ENCODE measurements around the gene SAMD4A.
"Not testable (repeated sequence)": the region's sequence is repeated elsewhere in the genome, so short reads cannot be mapped to it uniquely, and the experiment has no call there.

Gene SAMD4A

DNA sequence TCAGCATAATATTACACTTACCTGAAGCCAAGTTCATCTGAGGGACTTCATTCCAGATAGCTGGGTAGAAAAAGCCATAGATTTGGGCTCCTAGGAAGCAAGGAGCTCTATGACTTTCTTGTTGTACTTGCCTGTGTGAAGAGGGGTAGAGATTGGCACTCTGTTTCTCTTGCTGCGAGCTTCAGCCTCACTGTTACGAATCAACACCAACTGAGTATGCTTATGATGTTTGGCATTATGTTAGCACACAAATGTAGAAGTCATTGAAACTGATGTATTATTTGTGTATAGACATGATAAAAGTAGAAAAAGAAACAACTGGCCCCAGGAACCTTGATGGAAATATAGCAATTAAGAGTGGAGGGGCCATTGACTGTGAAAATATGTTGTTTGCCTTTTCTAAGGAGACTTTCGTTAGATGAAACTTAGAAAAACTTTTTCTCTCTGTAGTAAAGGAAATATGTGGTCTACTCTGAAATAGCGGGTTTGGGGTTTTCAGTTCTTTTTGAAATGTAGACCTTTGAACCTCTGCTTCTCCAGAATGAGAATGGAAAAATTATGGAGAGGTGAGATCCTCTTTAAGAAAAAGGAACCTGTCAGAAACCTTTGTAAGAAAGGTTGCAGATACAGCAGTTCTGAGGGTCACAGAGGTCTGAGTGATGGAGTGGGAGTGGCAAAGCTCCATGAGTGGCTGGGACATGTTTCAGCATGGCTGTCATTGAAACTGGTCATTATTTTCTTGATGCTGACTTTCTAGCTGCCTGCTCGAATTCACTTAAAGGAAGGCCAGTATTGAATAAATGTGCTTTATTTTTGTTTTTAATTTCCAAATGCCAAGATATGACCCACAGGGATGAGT, 175.8 kb downstream of the SAMD4A start:
- no peak for DNase-seq

DNA sequence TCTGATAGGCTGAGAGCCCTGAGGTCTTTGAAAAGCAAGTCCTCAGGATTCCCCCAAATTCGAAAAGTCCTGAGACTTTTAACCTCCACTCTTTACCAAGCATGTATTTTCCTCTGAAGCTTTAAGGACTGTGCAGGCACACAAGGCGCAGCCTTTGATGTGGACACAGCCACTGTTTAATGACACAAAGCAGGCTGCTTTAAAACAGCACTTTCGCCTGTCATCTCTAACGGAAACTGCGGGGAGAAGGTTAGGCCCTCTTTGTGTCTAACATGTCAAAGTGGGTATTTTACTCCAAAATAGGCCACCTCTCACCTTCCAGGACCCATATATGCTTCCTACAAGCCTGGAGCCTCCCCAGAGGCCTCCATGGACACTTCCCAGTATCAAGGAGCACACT, 176.5 kb downstream of the SAMD4A start:
- DNase-seq: no peak

DNA sequence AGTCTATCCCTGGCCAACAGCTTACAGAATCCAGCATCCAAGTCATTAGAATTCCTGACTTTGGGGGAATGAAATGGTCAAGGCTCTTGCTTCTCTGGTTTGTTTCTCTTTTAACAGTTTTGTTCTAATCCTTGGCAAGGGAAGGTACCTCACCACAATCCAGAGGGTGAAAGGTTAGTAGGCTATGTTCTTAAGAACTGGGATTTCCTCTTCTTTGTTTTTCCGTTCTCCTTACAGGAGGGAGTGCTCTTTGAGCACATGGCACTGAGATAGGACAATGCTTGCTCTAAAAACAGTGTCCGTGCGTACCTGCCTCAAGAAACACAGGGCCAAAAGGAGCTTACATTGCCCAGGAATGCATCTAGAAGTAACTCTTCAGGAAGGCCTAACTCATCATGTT, 179.1 kb downstream of the SAMD4A start:
- no peak for DNase-seq

DNA sequence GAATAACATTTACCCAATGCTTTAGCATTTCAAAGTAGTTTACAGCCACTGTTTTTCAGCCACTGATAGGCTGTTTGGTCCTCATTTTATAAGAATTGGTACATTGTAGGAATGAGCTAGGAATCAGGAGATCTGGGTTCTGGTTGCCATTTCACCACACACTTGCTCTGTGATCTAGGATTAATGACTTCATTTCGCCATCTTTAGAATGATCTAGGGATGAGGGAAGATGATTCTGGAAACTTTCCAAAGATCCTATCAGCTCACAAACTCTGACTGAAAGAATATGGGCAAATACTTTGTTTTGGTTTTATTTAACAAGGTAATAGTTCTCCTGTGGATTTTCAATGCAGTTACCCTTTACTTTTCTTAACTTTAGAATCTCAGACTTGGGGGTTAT, 180.7 kb downstream of the SAMD4A start:
- DNase-seq: no peak

DNA sequence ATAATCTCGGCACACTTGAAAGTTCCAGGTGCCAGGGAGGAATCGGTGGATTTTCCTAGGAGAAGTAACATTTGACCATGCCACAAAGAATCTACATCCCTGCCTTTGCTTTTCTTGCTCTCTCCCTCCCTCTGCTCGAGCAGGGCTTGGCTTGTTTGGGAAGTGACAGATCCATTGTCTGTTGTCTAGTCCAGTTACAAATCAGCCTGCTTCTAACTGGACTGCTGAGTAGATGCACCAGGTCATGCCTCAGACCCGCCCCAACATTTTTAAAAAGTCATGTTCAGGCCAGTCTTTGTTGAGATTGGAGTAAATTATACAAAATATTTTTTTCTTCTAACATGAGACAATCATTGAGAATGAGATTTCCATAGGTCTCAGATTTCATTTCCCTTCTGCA, 182.3 kb downstream of the SAMD4A start:
- no peak for DNase-seq

DNA sequence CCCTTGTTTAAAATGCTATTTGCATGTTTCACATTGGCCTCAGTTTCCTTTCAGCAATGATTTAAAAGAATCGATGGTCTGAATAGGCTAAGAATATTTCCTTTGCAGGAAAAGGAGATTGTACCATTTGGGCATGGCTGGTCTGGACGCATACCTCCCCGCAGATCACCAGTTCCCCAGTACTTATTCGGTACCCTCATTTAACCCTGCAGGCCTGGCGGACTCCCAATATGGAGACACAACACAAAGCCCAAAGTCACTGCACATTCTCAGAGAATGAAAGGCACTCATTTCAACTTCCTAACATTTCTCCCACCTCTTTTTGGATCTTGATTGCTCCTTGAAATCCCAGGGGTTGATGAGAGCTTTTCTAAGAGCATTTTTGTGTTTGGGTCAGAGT, 182.8 kb downstream of the SAMD4A start:
- DNase-seq: no peak

DNA sequence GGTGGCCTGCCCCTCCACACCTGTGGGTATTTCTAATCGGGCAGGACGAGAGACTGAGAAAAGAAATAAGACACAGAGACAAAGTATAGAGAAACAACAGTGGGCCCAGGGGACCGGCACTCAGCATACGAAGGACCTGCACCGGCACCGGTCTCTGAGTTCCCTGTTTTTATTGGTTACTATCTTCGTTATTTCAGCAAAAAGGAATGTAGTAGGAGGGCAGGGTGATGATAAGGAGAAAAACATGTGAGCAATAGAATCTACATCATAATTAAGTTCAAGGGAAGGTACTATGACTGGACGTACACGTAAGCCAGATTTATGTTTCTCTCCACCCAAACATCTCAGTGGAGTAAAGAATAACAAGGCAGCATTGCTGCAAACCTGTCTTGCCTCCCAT, 185.7 kb downstream of the SAMD4A start:
- not testable (repeated sequence) for DNase-seq

DNA sequence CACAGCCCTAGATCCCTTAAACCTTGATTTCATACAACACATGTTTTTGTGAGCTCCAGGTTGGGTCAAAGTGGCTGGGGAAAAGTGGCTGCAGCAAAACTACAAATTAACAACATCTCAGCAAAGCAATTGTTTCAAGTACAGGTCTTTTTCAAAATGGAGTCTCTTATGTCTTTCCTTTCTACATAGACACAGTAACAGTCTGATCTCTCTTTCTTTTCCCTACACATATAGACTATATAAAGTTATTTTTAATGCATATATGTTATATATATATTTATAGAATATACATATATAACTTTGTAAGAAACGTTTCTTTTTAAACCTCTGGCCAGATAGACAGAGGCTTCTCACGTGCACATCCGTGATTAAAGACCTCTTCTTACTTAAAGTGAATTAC, 186.5 kb downstream of the SAMD4A start:
- DNase-seq: not testable (repeated sequence)

DNA sequence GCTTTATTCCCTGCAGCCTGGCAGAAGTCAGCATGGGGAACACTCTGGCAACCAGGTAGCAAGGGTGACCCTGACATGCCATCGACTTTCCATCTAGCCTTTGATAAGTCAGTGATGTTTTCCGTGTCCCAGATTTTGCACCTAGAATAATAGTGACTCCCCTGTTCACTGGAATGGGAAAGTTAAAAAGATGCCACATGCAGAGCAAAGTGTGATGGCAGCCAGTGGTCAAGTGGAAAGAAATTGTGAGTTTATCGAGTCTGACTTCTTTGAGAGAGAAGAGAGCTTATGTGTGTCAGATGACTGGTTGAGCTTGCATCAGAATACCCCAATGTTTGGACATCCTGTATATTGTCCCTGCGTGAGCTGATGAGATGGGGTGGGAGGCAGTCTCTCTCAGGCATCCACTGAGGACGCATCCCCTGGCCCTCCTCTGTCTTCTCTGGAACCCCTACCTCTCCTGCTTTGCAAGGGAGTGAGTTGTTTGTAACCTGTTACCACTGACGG, 187.2 kb downstream of the SAMD4A start:
- no peak for DNase-seq

DNA sequence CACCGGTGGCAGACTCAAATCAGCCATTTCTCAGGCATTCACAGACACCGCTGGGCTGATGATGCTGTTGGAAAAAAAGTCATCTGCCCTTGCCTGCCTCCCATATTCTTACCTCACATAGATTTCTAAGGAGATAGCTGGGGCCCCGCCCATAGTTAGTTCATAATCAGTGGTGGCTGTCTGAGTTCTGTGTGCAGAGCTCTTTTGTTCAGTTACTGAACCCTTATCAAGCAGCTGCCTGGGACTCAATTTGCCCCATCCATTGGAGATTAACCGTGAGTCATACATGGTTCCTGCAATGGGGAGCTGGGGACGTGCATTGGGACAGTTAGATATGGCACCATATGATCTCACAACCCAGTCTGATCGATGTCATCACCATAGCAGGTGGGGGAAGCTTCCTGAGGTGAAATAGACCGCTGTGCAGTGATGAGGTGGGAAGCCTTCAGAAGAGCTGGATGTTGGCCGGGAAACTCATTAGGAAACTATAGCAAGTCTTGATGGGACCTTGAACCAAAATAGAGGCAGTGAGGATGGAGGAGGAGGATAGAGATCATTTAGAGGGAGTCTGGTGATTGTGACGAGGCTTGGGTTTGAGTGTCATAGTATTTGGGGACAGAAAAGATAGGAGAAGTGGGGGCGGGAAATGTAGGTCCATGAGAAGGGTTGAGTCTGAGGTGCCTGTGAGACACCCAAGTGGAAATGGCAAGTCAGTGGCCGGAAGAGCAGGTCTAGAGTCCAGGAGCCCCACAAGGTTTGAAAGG, 187.9 kb downstream of the SAMD4A start:
- DNase-seq: no peak

DNA sequence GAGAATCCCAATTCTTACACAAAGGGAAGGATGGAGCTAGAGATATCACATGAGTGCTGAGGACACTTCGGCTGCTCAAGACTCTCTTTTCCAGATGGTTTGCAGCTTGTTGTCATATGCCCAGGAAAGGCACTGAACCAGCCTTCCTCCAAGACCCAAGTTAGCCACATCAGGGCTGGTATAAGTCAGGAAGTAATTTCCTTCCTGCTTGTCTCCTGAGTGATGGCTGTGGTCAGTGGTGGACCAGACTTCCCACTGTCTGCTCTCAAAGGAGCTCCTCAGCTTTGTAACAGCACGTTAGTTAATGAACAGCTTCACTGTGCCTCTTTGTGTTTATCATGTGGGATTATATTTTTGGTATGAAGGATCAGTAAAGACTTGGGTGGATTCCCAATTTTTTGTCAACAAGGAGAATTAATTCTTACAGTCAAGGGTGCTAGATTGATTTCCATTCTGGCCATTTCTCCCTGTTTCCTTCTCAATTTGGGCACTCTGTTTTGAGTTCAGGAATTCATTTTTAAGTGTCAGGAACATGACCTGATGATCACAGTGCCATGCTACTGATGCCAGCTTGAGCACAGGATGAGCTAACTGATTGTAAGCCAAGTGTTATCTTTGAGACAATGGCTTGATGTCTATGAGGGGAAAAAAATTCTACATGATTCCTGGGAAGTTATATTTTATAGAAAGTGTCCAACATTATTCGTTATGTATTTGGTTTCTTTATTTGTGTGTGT, 189.9 kb downstream of the SAMD4A start:
- DNase-seq: no peak

DNA sequence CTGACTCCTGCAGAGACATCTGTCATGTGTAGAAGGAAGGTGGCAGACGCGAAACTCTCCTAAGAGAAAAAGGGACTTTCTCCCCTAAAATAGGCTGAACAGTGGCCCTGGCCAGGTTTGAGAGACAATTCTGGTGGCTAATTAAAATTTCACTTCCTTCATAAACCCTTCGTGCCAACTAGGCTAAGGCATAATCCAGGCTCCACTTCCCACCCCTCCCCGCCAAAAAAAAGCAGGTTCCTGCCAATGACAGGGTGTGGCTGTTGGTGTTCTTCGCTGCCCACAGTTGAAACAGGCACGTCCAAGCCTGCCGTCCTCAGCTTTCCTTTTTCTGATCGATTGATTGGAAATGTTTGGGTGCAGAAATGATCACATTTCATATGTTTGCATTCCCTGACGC, 191.1 kb downstream of the SAMD4A start:
- DNase-seq: no peak

DNA sequence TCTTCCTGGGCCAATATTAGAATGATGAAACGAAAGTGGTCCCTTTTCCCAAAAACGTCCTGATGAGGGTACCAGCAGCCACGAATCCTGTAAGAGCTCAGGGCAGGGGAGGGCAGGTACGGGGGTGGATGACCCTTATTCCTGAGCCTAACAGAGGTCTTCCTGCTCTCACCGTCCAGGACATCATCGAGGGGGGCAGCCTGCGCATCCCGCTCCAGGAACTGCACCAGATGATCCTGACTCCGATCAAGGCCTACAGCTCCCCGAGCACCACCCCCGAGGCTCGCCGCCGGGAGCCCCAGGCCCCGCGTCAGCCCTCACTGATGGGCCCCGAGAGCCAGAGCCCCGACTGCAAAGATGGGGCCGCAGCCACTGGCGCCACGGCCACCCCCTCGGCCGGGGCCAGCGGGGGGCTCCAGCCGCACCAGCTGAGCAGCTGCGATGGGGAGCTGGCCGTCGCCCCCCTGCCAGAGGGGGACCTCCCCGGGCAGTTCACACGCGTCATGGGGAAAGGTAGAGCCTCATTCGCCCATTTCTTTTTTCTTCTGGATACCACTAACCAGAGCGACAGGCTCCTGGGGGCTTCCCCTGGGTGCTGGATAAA, 193.2 kb downstream of the SAMD4A start:
- no peak for DNase-seq

DNA sequence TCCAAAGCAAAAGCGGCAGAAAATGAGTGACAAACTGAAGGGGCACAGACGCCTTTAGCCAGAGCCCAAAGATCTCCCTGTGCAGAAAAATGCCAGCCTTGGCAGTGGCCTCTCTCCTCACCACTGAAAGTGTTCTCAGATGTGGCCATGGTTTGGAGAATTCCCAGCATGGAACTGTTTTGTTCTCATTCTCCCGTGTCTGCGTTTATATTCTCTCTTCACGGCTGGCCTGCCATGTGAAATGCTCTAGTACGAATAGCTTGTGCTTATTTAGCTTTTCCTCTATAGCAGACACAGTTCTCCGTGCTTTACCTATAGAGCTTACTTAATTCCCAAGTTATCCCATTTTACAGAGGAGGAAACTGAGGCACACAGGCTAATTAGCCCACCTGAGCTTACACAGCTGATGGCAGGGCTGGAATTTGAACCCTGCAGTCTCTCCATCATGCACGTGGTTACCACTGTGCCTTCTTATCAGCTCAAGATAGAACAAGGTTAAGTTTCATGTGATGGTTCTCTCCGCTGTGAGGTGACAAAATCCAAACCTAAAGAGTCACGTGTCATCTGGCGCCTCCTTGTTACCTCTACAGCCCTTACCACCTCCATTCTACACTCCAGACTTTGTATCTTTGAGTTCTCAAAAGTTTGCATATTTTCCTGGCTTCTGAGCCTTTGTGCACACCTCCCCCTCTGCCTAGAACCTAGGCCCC, 194.1 kb downstream of the SAMD4A start:
- DNase-seq: no peak

DNA sequence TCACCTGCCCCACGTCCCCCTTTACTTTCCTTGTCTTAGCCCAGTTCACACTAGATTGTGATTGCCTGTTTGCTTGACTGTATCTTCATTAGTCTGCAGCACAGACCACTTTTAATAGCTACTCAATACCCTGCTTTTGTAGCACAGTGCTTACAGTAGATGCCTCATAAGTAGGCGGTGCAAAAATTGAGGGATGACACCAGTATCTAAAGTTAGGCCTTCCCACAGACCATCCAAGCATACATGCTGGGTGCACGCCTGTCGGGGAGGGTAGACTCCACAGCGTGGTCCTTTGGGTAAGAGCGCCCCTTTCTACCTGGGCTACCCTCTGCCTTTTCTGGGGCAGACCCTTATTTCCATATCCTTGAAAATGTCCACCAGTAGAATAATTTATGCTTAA, 194.9 kb downstream of the SAMD4A start:
- no peak for DNase-seq

DNA sequence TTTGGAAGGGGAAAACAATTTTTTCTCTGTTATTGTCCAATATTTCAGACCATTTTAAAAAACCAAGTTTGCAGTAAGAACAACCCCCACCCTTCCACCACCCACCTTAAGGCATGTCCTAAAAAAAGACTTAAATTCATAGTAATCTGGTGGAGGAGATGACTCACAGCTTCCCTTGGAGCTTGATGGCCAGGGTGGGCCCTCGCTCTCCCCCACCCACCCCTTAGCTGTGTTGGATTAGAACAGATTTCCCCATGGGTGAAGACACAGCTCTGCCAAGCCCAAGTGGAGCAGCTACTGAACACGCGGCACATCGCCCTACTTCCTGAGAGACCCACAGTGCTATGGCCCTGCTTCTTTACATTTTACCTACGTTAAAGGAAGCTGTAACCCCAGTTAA, 195.4 kb downstream of the SAMD4A start:
- DNase-seq: no peak

DNA sequence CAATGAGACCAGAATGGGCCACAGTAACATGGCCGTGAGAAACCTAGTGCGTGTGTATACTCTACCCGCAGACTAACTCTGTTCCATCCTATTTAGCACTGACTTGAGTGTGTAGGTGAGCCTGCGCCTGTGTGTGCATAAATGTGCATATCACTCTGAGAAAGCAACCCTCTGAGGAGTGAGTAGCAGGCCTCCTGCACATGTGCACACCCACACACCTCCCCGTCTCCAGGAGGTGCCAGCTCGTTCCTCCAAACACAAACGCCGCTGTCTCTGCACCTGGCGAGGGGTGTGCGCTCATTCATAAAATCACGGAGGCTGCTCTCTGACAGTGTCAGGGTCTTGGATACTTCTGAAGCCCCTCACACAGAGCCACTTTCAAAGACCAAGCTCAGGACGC, 196.8 kb downstream of the SAMD4A start:
- no peak for DNase-seq

DNA sequence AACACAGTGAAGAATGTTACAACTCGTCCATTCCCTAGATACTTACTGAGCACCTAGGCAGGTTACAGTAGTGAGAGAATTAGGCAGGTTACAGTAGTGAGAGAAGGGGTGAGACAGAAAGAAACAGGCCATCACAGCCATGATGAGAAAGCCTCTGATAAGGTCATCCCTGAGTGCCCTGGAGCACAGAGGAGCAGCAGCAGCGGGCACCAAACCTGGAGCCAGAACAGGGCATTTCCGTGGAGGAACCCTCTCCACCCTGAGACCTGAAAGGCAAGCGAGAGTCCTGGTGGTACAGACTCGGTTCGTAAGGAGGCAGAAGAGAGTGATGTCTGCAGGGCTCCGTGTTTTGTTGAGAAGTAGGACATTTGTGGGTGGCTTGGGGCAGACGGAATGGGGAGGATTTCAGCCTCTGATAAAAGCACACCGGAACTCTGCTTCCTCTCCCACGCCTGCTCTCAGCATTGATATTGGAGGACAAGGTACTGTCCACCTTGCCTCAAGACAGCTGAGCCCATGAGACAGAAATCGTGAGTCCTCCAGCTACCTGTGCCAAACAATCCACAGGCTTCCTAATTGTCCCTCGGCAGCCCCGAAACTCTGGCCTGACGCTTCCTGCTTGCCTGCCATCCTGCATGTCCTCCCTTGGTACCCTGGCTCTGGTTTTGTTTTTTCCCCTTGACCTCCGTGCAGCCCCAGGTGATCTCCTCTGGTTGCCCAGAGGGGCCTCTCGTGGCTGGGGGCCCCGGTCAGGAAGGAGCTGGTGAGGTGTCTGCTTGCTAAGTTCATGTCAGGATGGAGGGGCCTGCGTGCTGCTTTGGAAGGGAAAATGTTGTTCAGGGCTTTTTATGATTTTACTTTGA, 199.6 kb downstream of the SAMD4A start:
- no peak for DNase-seq

DNA sequence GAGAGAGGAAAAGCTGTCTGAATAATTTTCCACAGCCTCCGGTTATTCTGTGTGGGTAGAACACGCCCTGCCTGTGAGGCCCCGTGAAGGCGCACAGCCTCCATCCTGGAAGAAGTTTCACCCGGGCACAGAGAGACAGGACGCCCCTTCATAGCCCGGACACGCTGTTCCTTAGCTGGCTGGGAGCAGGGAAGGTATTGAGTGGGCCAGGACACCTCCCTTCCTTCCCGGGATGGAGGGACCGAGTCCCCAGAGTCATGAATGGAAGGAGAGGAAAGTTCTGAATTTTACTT, 200.2 kb downstream of the SAMD4A start:
- DNase-seq: no peak

DNA sequence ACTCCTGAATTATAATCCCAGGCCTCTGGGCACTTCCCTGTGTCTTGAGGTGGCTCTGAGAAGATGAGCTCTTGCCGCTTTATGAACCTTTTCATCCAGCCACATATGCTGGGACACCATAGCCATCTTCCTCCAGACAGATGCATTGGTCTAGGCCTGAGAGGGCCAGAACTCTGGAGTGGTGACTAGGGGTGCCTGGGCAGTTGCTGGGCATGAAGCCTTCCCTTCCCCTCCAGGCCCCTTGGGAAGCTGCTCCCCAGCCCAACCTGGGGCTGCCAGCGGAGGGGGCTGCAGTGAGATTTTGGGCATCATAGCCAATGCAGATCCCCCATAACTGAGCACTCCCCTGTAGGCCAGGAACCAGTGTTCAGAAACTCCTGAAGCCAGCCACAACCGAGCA, 200.5 kb downstream of the SAMD4A start:
- DNase-seq: no peak

DNA sequence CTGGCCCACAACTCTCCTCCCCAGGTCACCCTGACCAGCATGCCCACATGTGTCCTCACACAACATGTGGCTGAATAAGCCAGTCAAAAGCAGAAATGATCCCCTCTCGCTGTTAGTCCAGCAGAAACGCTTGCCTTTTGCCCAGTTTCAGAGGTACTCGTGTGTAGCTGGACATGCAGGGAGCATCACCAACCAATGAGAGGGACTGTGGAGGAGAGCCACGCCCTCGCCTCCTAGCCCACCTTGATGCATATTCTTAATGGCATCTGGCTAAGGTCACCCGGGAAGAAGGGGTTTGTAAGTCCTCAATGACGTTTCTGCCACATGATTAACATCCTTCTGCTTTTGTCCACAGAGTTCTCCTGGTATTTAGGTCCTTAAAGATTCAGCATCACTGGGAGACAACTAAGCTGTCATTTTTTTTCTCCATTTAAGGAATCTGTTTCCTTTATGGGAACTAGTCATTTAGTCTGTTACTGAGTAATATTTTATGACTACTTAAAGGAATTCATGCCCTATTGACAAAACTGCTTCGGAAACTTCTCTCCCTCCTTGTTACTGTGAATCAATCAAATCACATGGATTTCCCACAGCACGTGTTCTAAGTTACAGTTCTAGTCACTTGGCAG, 201.7 kb downstream of the SAMD4A start:
- DNase-seq: no peak

Measured in suppressor macrophage treated with lipopolysaccharide for 4 hours (primary cell).